CD4-positive, alpha-beta T cell treated with Interleukin-17A for 1 hour (primary cell): ENCODE measurements around the gene JAK3.

ENCODE experiments used
- DNase-seq: peaks from one replicate; pipeline ENCODE4 v3.0.0-alpha.2; 2020

JAK3 gene

GRCh38 chr19:17837972-17838371 is 9.8 kb downstream of the JAK3 start:
- no peak for DNase-seq

DNA sequence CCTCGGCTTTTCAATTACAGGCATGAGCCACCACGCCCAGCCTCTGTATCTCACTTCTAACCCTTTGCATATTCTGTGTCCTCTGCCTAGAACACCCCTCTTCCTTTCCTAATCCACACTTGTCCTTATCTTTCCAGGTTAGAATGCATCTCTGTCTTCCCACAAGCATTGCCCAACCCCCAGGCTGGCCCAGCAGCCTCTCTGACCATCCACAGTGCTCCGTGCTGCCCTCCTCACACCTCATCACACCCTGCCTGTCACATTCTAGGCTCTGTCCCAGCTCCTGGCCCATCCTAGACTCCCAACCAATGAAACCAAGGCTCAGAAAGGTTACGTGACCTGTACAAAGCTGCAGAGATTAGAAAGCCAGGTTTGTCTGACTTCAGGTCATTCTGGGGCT is 11.3 kb downstream of the JAK3 start:
- no peak for DNase-seq

DNA sequence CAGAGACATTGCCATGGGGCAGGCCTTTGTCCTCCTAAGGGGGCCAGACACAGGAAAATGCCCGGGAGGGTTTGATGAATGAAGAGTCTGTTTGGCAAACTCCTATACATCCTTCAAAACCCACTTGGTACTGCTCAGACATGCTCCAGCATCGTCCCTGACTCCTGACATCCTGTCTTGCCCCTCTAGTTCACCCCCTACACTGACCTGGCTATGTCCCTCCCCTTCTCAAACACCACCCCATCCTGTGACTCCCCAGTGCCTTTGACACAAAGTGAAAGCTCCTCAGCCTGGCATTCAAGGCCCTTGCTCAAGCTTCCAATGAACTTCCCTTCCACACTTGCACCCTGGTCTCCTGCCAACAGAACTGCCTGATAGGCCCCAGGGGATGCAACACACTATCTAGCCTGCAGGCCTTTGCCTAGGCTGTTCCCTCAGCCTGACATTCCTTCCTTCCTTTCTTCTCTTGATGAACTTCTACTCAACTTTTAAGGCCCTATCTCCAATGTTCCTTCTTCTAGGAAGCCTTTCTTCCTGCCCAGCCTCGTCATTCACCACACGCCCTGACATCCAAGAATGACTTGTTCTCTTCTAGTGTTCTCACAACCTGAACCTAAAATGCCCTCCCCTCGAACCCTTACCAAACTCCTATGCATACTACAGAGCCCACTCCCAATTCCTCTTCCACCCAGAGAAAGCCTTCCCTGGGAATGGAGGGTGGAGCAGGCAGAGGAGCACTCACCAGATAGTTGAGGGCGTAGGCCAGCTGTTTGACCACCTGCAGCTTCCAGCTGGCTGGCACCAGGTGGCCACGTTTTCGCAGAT is 12.4 kb downstream of the JAK3 start:
- DNase-seq, result no peak

DNA sequence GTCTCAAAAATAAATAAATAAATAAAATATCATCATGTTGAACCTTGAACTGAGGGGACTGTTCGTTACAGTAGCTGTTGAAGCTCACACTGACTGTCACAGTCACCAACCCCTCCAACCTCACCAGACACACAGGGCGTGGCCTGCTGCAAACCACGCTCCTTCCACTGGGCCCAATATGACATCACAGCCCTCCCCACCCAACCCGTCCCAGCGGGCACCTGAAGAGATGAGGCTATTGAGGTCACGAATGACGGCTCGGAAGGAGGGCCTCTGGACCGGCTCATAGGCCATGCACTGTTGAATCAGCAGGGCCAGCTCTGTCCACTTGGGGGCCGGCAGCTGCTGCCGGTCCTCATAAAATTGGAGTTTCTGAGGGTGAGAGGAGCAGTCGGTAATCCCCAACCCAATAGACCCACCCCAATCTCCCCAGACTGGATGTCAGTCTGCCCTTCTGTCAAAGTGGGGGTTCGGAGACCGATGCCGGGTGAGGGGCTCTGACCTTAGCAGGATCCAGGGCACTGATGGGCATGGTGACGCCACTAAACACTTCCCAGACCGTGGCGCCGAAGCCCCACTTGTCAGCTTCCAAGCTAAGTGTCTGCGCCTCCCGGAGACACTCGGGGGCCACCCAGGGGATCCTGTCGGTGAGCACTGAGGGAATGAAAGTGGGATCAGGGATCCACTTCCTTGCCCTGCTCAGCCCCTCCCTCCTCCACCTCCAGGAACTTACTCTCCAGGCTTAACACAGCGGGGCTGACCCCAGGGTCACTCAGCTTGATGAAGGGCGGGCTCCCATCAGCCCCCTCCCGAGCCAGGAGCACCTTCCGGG is 13.2 kb downstream of the JAK3 start:
- peak; percentile 19 for DNase-seq

DNA sequence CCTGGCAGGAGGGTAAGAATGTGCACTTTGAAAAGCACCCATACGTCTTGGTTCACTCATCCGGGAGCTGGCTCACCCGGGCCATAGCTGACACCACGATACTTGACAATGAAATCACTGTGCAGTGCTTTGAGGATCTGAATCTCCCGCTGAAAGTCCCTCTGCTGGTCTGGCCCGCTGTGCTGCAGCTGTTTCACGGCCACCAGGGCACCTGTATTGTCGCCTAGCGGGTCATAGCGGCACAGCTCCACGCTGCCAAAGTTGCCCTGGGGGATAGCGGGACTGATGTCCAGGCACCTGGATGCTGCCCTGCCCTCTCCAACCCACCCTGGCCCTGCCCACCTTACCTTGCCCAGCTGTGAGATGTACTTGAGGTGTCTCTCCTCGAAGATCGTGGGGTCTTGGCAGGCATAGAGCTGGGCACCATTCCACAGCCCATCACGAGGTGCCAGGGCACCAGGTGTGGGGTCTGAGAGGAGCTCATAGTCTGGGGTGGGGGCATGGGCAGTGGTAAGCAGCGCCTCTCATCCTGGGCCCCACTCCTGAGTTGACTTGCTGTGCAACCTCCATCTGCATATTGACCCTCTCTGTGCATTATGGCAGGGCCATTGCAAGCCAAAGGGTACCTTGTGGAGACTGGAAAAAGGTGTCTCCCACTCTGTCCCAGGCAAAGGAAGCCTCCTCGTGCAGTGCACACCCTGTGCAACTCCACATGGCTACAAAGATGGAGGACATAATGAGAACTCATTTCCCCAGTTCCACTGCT is 15.2 kb downstream of the JAK3 start:
- no peak for DNase-seq

DNA sequence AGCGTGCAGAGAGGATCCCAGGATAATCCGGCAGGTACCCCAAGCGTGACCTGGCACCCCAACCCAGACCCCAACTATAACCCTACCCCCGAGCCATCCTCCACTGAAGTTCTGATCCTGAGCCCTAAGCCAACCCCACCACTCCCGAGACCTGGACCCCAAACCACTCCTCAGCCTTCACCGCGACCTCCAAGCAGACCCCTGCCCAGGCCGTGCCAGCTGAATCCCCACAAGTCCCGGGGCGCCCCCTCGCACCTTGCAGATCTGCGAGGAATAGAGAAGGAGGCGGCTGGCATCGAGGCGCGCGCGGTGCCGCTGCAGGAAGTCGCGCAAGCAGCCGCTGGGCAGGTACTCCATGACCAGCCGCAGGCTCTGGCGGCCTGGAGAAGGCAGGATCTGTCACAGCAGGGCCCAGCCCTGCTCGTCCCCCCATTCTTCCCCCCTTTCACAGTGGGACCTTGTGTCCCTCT is 16.3 kb downstream of the JAK3 start:
- DNase-seq, result no peak

DNA sequence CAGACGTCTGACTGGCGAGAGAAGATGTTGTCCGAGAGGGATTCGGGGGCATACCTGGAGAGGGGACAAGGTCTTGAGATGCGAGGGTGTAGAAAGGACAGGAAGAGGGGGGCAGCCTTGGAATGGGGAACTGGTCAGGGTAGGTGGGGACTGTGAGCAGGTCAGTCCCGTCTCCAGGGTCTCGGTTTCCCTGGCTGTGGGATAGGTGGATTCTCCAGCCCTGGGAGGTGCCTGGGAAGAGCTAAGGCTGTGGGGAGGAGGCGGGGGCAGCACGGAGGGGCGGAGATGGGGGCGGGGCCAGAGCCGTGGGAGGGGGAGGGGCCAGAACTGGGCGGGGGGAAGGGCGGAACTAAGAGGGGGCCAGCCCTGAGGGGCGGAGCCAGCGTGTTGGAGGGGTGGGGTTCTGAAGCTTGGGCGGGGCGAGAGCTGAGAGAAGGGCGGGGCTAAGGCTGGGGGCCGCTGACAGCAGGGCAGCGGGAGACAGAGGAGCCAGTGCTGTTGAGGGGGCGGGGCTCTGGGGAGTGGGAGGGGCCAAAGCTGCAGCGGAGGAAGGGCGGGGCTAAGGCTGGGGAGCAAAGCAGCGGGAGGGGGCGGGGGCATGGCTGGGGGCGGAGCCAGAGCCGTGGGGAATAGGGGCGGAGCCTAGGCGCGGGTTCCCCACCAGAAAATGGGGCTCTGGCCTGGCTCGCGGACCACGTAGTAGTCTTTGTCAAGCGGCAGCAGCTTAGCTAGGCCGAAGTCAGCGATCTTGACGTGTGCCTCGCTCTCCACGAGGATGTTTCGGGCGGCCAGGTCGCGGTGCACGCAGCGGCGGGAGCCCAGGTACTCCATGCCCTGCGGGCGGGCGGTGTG is 17.0 kb downstream of the JAK3 start:
- DNase-seq, result peak; percentile 60

DNA sequence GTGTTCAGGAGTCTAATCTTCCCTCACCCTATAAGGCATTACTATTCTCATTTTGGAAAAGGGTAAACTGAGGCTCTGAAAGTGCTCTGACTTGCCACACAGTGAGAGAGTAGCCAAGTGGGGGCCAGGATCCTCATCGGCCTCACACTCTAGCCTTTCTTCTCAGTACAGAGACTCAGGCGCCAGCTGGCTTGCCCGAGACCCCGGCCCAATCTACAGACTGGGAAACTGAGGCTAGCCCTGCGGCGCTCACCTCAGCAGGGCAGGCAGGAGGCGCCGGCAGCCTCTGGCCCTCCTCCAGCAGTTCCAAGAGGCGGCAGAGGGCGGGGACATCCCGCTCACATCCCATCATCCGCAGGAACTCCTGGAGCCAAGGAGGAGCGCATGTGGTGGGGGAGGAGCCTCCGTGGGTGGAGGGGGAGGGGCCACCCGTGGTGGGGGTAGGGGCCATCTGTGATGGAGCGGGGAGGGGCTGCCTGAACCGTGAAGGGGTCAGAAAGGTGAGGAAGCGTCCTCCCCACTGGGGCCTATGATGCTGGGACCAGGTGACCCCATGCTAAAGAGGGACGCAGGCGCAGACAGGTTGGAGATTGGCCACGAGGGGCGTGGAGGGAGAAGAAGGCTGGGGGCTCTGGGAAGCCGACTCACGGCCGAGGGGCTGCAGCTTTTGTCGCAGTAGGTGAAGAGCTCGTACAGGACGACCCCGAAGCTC is 17.8 kb downstream of the JAK3 start:
- DNase-seq, result no peak

DNA sequence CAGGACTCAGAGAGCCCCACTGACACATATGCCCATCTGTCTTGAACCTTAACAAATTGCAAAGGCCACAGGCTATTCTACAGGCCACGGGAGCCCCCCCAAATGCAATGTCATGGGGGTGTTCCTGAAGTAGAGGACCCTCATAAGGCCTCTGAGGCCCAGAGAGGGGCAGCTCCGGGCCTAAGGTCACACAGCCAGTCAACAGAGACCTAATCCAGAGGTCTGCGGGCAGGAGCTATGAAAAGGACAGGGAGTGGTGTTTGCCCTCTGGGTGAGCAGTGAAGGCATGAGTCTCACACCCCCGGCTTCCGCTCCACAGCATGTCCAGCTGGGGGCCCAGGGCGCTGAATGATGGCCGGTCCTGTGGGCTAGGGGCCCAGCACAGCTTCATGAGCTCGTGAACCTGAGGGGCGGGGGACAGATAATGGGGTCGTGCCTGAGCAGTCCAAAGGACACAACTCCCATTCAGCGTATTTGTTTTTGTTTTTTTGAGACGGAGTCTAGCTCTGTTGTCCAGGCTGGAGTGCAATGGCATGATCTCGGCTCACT is 21.2 kb downstream of the JAK3 start:
- DNase-seq, result no peak

- DNase-seq, result no peak
Observed at GRCh38 chr19:17824339-17824738, 23.4 kb downstream of the JAK3 start.

DNA sequence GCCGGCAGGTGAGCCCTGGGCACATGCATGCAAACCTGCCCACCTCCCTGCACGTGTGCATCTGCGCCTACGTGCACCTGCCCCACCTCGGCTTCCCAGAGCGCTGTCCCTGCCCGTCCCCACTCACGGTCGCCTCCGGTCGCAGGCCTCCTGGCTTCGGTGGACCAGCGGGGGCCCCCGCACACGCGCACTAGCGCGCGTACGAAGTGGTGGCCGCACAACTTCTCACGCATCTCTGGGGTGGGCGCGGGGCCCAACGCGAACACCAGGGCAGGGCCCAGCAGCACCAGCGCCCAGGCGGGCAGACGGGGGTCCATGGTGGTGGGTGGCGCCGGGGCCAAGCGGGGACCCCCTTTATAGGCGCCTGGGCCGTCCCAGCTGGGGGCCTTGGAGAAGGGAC is 26.6 kb downstream of the JAK3 start, which contains the start of gene INSL3:
TSS of gene INSL3 (minus strand) at position 330 of the 400 bp plus-strand sequence. CDS start at position 317, 13 bp downstream.
- DNase-seq, result no peak

DNA sequence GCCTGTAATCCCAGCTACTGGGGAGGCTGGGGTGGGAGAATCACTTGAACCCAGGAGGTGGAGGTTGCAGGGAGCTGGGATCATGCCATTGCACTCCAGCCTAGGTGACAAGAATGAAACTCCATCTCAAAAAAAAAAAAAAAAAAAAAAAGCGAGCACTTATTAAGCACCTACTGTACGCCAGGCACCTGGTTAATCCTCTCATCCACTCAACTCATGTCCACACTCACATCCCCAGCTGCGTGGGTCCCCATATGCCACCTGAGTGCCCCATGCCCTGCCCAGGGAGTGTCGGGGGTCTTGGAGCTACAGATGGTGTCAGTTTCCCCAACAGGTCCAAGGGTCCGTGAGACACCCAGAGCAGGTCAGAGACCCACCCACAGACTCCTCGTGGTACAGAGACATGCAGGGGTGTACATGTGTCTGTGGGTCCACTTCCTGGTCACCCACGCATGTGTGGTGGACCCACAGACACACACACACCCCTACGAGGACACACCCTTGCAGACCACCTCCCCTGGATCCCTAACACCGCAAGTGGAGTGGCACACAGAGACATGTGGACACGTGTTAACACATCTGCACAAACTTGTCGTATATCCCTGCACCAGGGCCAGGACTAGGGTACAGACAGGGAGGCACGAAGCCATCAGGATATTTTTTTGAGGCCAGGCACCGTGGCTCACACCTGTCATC is 30.0 kb downstream of the JAK3 start:
- DNase-seq, result no peak

DNA sequence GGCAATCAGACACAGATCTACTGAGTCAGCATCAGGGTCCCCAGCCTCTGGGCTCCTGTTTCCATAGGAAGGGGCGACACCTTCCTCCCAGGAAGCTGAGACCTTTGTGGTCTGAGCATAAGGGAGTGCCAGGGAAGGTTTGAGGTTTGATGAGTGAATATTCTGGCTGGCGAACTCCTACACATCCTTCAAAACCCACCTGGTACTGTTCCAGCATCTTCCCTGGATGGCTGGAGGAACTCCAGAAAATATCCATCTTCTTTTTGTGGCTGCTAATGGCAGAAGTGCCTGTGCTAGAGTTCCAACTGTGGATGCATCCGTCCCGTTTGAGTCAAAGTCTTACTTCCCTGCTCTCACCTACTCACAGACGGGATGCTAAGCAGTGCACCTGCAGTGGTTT is 35.7 kb downstream of the JAK3 start:
- DNase-seq, result no peak

DNA sequence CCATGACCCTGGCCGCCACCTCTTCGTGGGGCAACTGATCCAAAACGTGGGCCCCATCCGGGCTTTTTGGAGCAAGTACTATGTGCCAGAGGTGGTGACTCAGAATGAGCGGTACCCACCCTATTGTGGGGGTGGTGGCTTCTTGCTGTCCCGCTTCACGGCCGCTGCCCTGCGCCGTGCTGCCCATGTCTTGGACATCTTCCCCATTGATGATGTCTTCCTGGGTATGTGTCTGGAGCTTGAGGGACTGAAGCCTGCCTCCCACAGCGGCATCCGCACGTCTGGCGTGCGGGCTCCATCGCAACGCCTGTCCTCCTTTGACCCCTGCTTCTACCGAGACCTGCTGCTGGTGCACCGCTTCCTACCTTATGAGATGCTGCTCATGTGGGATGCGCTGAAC is 36.1 kb downstream of the JAK3 start:
- no peak for DNase-seq

GRCh38 chr19:17811103-17811502 is 36.7 kb downstream of the JAK3 start:
- DNase-seq, result no peak

DNA sequence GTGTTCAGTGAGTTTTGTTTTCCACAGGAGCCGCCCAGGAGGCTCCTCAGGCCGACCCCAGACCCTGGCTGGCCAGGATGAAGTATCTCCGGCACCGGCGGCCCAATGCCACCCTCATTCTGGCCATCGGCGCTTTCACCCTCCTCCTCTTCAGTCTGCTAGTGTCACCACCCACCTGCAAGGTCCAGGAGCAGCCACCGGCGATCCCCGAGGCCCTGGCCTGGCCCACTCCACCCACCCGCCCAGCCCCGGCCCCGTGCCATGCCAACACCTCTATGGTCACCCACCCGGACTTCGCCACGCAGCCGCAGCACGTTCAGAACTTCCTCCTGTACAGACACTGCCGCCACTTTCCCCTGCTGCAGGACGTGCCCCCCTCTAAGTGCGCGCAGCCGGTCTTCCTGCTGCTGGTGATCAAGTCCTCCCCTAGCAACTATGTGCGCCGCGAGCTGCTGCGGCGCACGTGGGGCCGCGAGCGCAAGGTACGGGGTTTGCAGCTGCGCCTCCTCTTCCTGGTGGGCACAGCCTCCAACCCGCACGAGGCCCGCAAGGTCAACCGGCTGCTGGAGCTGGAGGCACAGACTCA is 40.0 kb downstream of the JAK3 start:
- DNase-seq, result peak; percentile 21

- DNase-seq, result peak; percentile 17
Observed at GRCh38 chr19:17806945-17807344, 40.8 kb downstream of the JAK3 start.

DNA sequence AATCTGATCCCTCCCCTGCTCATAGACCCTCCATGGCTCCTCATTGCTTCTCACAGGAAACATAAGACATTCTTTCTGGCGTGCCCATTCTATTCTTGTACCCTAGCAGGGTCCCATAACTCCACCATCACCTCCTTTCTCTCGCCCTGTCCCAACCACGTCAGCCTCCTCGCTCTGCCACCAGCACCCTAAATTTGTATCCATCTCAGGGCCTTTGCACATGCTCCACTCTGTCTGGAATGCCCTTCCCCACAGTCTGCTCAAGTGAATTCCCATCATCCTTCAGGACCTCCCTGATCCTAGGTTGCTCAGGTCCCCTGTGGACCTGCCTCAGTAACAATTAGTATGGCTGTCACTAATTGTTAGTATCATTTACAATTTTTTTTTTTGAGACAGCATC is 42.4 kb downstream of the JAK3 start:
- no peak for DNase-seq

DNA sequence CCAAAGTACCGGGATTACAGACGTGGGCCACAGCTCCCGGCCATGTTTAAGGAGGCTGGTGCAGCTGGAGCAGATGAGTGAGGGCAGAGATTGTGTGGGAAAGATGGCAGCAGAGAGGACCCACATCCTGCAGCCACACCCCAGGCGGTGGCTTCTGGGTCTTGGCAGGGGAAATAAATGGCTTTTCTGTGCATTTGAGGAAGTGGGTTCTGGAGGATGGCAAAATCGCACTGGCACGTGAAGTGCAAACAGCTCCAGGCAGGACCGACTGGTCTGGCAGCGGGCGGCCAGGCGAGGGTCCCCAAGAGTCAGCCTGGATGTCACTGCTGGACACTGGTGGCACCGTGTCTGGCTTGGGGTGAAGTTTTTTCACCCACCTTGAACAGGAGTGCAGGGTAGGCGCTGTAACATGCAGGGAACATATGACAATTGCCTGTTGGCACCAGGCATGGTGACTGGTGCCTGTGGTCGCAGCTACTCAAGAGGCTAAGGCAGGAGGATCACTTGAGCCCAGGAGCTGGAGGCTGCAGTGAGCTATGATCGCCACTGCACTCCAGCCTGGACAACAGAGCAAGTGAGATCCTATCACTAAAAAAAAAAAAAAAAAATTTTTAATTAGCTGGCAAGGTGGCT is 44.4 kb downstream of the JAK3 start:
- DNase-seq, result peak; percentile 48
